ENCODE results near the gene EDN2.

EDN2 gene

GRCh38 chr1:41461790-41462679 is 22.4 kb downstream of the EDN2 start:
- no peak for DNase-seq

- DNase-seq, result no peak
Measured at GRCh38 chr1:41456847-41457540, 27.5 kb downstream of the EDN2 start.

GRCh38 chr1:41455479-41456332 is 28.8 kb downstream of the EDN2 start:
- DNase-seq, result no peak

- no peak for DNase-seq
Measured at GRCh38 chr1:41454406-41454805, 30.1 kb downstream of the EDN2 start.

GRCh38 chr1:41452704-41453290 is 31.7 kb downstream of the EDN2 start:
- no peak for DNase-seq

GRCh38 chr1:41450747-41451285 is 33.7 kb downstream of the EDN2 start:
- no peak for DNase-seq

GRCh38 chr1:41449326-41449921 is 35.1 kb downstream of the EDN2 start:
- no peak for DNase-seq

- DNase-seq, result no peak
Measured at GRCh38 chr1:41448821-41449220, 35.7 kb downstream of the EDN2 start.

GRCh38 chr1:41447995-41448770 is 36.3 kb downstream of the EDN2 start:
- no peak for DNase-seq

GRCh38 chr1:41446851-41447610 is 37.5 kb downstream of the EDN2 start:
- DNase-seq, result no peak

- no peak for DNase-seq
Measured at GRCh38 chr1:41444785-41445184, 39.7 kb downstream of the EDN2 start.

GRCh38 chr1:41444246-41444645 is 40.2 kb downstream of the EDN2 start:
- DNase-seq, result no peak

- no peak for DNase-seq
Measured at GRCh38 chr1:41442697-41443251, 41.7 kb downstream of the EDN2 start.

- no peak for DNase-seq
Measured at GRCh38 chr1:41440321-41441085, 44.0 kb downstream of the EDN2 start.

GRCh38 chr1:41439234-41439633 is 45.2 kb downstream of the EDN2 start:
- no peak for DNase-seq

GRCh38 chr1:41438711-41439110 is 45.8 kb downstream of the EDN2 start:
- no peak for DNase-seq

GRCh38 chr1:41437011-41437355 is 47.5 kb downstream of the EDN2 start:
- DNase-seq, result no peak

- no peak for DNase-seq
Measured at GRCh38 chr1:41436281-41437010, 48.0 kb downstream of the EDN2 start.

All from effector CD4-positive, alpha-beta T cell (primary cell).